GM12874 (cell line): ENCODE data around the gene FAM167B.

ENCODE experiments used
- TF ChIP-seq, protein P1 (sequence below): IDR thresholded peaks from 2 replicates; pipeline ENCODE4 v1.5.1; 2011; ENCODE audit warnings: low read depth, mild to moderate bottlenecking, control low read depth, low read length, moderate library complexity; ENCODE audit not compliant: insufficient read depth

The FAM167B gene

DNA sequence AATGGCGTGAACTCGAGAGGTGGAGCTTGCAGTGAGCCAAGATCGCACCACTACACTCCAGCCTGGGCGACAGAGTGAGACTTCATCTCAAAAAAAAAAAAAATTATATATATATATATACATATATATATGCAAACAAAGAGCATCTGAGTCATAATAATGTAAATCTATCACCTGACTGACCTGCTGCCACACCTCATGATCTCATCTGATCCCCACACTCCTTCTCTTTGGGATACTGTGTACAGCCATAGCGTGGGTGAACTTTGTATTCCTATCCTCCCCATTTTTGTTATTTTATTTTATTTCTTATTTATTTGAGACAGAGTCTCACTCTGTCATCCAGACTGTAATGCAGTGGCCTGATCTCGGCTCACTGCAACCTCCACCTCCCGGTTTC, 42.2 kb downstream of the FAM167B start:
- TF ChIP-seq, protein P1, sequence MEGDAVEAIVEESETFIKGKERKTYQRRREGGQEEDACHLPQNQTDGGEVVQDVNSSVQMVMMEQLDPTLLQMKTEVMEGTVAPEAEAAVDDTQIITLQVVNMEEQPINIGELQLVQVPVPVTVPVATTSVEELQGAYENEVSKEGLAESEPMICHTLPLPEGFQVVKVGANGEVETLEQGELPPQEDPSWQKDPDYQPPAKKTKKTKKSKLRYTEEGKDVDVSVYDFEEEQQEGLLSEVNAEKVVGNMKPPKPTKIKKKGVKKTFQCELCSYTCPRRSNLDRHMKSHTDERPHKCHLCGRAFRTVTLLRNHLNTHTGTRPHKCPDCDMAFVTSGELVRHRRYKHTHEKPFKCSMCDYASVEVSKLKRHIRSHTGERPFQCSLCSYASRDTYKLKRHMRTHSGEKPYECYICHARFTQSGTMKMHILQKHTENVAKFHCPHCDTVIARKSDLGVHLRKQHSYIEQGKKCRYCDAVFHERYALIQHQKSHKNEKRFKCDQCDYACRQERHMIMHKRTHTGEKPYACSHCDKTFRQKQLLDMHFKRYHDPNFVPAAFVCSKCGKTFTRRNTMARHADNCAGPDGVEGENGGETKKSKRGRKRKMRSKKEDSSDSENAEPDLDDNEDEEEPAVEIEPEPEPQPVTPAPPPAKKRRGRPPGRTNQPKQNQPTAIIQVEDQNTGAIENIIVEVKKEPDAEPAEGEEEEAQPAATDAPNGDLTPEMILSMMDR, result no peak

DNA sequence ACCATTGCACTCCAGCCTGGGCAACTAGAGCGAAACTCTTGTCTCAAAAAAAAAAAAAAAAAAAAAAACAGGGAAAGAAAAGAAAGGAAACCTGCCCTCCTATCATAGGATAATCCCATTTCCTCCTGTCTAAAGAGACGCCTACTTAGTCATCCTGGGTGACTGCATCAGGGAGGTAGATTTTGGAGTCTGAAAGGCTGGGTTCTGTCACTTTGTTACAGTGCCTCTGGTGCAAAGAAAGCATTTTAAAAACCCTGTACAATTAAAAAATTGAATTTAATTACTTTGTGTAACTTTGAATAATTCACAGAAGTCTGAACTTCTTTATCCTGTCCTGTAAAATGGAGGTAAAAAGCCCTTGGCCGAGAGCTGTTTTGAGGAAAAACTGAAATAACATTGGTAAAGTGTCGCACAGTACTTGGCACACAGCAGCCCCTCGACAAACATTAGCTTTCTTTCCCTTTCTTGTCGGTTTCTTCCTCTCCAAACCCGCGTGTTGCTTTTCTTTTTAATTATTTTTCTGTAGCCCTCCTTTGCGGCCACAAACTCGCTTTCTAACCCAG, 44.2 kb downstream of the FAM167B start:
- TF ChIP-seq, protein P1, result no peak

DNA sequence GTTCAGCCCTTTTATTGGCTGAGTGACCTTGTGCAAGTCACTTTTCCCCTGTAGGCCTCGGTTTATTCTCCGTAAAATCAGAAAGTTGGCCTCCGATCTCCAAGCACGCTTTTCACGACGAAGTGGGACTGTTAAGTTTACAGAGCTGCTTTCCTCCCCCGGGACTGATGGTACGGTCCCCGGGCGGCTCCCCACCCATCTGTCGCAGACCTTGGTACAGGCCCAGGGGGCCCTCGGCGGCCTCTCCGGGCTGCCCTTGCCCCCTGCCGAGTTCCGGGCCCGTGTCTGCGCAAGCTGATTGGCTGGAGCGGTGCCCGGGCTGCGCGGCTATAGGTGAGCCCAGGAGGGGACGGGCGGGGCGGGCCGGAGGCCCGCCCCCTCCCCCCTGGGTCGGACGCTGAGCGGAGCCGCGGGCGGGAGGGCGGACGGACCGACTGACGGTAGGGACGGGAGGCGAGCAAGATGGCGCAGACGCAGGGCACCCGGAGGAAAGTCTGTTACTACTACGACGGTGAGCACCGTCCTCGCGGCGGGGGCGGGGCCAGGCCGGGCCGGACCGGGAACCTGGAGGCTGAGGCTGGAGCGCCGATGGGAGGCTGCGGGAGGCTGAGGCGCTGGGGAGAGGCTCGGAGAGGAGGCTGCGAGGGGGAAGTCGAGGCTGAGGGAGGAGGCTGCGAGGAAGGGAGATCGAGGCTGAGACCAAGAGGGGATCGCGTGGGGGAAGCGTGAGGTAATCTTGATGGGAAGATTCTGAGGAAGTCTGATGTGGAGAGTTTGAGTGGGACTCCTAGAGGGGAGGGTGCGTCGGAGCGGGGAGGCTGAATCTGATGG, 44.9 kb downstream of the FAM167B start, which contains the start of gene HDAC1:
Gene HDAC1 (plus strand): TSS at position 376 of the 831 bp plus-strand sequence. CDS start 87 bp downstream, at position 463.
- TF ChIP-seq, protein P1, result no peak
